GM21717 (cell line): ENCODE data around the gene MYRF.

ENCODE experiments used
- ATAC-seq: cut with Tn5 transposase; IDR thresholded peaks from one replicate; pipeline ENCODE4 v1.9.1; 2021; ENCODE audit warnings: mild to moderate bottlenecking, moderate library complexity; ENCODE audit not compliant: unreplicated experiment

Gene MYRF

GRCh38 chr11:61718621-61719302, 33.7 kb upstream of the MYRF start:
- no peak for ATAC-seq

GRCh38 chr11:61719978-61720377, 32.5 kb upstream of the MYRF start:
- ATAC-seq: no peak

GRCh38 chr11:61720597-61720996, 31.8 kb upstream of the MYRF start:
- no peak for ATAC-seq

- ATAC-seq: no peak
Observed at GRCh38 chr11:61724437-61724836, 28.0 kb upstream of the MYRF start.

DNA sequence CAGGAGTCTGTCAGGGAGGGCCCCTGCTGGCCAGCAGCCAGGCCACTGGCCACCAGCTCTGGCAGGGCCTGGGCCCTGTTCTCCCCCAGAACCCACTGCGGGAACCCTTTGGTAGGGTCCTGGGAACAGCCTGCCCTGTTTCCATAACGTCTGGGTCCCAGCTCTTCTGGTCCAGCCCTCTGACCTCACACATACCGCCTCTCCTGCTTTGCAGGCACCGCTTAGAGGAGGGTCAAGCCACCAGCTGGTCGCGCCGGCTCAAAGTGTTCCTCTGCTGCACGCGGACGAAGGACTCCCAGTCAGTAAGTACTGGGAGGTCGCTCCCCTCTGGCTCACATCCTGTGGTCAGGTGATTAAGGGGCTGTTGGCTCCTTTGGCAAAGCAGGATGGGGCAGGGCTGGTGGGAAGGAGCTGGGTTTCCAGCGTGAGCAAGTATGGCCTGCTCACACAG, 26.6 kb upstream of the MYRF start:
- ATAC-seq: no peak

- ATAC-seq: no peak
Observed at GRCh38 chr11:61726775-61727174, 25.7 kb upstream of the MYRF start.

DNA sequence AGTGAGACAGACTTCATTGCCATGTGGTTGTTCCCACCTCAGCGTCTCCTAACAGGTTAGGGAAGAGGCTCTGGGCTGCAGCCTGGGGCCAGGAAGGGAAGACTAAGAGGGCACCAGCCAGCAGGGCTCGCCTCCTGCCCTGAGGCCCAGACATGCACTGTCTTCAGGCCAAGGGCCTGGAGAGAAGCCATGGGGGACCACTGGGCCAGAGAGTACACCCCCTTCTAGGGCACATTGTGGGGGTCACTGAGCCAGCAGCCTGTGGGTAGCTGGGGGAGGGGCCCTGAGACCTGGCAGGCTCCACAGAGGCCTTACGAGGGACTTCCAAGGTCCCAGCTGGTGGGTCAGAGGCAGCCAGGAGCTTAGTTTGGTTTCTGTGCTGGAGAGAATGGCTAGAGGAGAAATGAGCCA, 25.0 kb upstream of the MYRF start:
- ATAC-seq: no peak

- ATAC-seq: no peak
Observed at GRCh38 chr11:61728066-61728939, 24.1 kb upstream of the MYRF start.

DNA sequence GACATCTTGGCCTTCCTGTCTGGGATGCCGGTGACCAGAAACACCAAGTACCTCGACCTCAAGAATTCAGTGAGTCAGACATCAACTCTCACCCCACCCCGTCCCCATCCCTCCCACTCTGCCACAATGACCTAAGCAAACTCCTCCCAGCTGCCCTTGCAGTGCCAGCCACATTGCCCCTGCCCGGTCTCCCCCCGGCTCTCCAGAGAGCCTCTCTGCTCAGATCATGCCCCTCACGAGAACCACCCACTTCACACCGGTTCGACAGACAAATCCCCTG, 23.6 kb upstream of the MYRF start:
- ATAC-seq: no peak

DNA sequence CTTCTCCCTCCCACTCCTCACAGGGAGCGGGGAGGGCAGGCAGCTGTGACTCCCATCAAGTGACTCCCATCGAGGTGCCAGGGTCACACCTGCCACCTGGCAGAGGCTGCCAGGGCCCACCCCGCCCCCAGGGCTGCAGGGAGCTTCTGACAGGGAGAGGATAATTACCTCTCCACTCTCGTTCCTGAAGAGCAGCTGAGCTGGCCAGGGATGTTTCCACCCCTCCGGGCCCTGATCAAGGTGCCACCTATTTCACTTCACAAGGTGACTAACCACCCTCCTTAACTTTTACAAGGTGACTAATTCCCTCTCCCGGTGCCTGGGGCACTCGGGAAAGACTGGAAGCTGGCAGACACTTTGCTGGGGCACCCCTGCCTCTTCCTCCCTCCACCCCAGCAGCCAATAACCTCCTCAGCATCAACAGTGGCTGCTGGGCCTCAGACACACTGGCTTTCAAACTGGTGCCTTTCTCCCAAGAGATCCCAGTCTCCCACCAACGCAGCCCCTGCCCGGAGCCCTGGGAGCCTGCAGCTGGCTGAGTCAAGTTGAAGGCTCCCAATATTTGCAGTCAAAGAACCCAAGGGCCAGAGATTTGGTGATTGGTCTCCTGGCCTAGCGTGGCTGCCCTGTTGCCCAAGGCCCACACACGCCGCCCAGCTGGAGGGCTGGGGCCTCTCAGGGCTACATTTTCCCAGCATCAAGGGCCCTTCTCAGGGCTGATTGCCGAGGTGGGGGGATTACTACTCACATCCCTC, 22.0 kb upstream of the MYRF start:
- ATAC-seq: no peak

GRCh38 chr11:61731211-61731951, 21.1 kb upstream of the MYRF start:
- ATAC-seq: no peak

DNA sequence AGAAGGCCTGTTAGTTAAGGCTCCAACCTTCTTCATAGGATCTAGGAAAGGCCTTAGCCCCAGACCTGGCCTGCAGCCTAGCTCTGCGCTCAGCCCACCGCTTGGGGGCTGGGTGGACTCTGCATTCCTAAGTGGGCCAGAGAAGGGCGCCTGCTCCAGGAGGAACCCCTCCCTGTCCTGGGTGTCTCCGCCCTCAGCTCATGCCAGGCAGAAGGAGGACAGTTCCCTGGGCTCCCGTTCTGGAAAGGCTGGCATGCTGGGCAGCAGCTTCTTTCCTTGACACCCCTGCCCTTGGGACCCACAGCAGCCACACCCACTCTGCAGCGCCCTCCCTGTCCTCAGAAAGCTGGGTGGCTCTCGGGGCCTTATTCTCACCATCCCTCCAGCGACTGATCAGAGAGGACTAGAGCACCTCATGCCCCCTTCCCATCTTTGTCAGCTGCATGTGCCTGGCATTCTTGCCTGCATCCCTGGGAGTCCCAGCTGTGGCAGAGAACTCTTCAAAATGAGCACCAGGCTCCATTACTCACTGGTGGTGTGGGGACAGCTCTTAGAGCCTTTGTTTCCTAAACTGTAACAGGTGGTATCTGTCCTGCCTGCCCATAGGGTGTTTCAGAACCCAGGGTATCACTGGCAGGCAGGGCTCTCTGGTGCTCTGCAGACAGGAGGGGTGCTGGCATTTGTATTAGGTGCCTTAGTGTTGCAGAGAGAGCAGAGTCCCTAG, 20.3 kb upstream of the MYRF start:
- ATAC-seq: no peak

GRCh38 chr11:61732705-61733104, 19.7 kb upstream of the MYRF start:
- ATAC-seq: no peak

GRCh38 chr11:61733120-61733978, 19.1 kb upstream of the MYRF start:
- peak; percentile 61 for ATAC-seq

DNA sequence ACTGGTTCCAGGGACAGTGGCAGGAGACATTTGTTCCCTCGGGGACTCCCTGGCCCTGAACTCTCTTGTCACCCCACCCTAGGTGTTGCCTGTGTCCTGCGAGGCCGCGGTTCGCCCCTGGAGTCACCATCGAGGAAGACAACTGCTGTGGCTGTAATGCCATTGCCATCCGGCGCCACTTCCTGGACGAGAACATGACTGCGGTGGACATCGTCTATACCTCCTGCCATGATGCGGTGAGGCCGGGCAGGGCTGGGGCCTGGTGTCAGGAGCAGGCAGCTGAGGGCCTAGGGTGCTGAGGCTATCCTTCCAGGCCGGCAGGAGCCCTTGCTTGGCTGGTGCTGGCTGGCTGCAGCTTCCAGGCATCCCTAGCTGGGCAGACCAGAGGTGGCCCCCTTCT, 17.7 kb upstream of the MYRF start:
- ATAC-seq: no peak

DNA sequence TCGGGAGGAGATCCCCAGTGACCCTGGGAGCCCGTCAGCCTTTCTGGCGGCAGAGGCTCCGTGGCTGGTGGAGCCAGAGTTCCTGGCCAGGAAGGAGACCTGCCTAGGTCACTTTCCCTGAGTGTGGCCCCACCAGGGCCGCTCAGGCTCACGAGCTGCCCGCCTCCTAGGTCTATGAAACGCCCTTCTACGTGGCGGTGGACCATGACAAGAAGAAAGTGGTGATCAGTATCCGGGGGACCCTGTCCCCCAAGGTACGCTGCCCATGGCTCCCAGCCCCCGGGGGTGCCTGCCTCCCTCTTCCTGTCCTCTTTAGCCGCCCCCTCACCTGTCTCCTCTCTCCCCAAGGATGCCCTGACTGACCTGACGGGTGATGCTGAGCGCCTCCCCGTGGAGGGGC, 17.0 kb upstream of the MYRF start:
- ATAC-seq: no peak

GRCh38 chr11:61736310-61736709, 16.1 kb upstream of the MYRF start:
- no peak for ATAC-seq

DNA sequence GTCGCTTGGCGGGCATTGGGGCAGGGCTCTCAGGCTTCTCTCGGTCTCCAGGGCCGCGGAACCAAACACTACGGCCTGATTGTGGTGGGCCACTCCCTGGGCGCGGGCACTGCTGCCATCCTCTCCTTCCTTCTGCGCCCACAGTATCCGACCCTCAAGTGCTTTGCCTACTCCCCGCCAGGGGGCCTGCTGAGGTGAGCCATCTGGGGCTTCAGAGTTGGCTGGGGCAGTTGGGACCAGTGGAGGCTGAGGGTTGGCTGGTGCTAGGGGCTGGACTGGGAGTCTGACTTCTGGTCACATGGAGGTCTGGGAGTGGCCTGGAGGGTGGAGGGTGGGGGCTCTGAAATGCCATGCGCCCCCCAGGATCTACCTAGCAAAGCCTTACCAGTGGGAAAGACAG, 15.3 kb upstream of the MYRF start:
- no peak for ATAC-seq

DNA sequence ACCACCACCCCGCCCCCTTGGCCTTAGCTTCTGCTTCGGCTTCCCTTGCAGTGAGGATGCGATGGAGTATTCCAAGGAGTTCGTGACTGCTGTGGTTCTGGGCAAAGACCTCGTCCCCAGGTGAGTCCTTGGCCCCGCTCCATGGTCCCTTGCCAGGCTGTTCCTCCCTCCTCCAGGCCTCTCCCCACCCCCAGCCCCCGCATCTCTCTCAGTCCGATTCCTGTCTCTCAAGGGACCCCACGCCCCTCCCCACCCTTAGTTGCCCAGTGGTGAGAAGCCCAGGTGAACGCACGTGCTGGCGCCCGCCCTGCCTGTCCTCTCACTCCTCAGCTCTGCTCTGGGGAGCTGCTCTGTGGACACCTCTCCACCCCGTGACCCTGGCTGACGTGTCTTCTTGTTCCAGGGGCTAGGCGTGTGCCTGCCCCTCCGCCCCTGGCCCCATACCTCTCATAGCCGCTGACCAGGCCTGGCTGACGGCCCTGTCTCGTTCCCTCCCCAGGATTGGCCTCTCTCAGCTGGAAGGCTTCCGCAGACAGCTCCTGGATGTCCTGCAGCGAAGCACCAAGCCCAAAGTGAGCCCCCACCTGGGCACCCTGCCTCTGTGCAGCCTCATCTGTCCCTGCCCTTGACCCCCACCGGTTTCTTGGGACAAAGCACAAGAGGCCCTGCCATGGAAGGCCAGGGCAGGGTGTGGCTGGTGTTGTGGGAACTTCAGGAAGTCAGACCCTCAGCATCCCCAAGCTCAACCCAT, 14.6 kb upstream of the MYRF start:
- ATAC-seq: no peak
